SH-SY5Y (cell line): ENCODE measurements around the gene TSC22D1.

Source experiments
- GATA2 ChIP-seq: IDR thresholded peaks from 2 replicates; pipeline ENCODE4 v1.6.1; 2011; ENCODE audit warnings: mild to moderate bottlenecking, low read depth, low read length
- GATA3 ChIP-seq: IDR thresholded peaks from 2 replicates; pipeline ENCODE4 v1.6.1; 2011; ENCODE audit warnings: low read depth, mild to moderate bottlenecking, low read length, moderate library complexity

DNA sequence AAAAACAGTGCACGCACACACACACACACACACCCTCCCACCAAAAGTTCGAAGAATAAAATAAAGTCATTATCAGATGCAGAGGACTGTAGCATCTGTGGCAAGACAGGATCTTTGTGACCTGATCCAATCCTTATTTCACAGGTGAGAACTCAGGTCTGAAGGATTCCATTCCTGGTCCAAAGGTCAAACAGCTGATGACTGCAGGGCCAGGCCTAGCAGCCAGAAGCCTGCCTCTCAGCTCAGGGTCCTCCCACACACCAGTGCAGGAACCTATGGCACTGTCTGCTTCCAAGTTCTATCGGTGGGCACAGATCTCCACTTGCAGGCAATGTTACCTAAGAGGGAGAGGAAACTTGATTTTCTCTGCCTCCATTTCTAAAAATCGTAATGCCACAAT is 145.0 kb downstream of the TSC22D1 start:
- TF ChIP-seq GATA3: no peak
- no peak for TF ChIP-seq GATA2
